Right lung (tissue), 5 donors: ENCODE results near the gene RXFP3. TPM values are rescaled to one million over a fixed set of nuclear protein-coding genes. Genes with fewer than 3 reads are reported as not detected.
"Not testable (repeated sequence)": the region's sequence is repeated elsewhere in the genome, so short reads cannot be mapped to it uniquely, and the experiment has no call there.

Experiments used
- DNase-seq, 2 donors: peaks; one replicate each; pipeline ENCODE4 v3.0.0-alpha.2; 2013
- polyA plus RNA-seq, 5 donors: library from polyadenylated mRNA; unstranded; fragments of 120-200 nt; gene quantifications; one replicate each; pipeline versions ENCODE4 v1.2.1 to v1.2.3, GENCODE V29; 2013; ENCODE audit warnings: inconsistent platforms in 1 of 5, low replicate concordance in 1 of 5; ENCODE audit not compliant: insufficient read length in 5 of 5, insufficient read depth in 1 of 5

Gene RXFP3
- polyA plus RNA-seq, 5 donors, result 0.09 TPM; not detected in 3

GRCh38 chr5:33934176-33934575 lies 2.0 kb upstream of the RXFP3 start:
- DNase-seq, result no peak

DNA sequence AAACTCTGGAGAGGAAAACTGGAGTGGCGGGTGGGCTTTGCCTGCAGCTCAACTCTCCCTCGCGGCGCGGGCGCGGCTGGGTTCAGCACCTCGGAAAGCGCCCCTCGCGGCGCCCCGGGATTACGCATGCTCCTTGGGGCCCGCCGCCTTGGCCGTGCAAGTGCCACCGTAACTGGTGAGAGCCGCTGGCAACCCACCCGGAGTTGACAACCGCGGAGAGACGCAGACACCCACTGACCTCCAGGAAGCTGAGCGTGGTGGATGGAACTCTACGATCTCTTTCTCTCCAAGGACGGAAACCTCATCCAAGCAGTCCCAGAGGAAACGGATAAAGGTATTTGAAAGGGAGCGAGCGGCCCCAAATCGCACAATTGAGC lies 194 bp upstream of the RXFP3 start:
- DNase-seq, result peak; percentile 69

GRCh38 chr5:33937017-33937706 lies 976 bp downstream of the RXFP3 start:
- no peak for DNase-seq

DNA sequence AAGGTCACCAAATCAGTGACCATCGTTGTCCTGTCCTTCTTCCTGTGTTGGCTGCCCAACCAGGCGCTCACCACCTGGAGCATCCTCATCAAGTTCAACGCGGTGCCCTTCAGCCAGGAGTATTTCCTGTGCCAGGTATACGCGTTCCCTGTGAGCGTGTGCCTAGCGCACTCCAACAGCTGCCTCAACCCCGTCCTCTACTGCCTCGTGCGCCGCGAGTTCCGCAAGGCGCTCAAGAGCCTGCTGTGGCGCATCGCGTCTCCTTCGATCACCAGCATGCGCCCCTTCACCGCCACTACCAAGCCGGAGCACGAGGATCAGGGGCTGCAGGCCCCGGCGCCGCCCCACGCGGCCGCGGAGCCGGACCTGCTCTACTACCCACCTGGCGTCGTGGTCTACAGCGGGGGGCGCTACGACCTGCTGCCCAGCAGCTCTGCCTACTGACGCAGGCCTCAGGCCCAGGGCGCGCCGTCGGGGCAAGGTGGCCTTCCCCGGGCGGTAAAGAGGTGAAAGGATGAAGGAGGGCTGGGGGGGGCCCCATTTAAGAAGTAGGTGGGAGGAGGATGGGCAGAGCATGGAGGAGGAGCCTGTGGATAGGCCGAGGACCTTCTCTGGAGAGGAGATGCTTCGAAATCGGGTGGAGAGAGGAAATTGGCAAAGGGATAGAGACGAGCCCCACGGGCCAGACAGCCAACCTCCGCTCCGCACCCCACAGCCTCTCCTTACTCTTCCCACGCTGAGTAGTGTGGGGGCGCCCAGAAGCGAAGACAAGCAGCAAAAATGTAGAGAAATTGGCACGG lies 1.7 kb downstream of the RXFP3 start:
- no peak for DNase-seq

DNA sequence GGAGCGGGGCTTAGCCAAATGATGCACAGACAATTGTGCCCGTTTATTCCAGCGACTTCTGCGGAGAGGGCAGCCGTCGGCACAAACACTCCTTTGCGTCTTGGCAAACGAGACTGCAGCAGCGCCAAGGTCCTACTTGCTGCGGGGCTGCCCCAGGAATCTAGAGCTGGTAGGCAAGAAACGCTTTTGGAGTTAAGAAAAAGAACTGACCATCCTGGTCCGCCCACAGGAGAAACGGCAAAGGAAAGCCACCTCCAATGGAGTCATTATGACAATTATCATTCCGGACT lies 2.3 kb downstream of the RXFP3 start:
- DNase-seq, result no peak

DNA sequence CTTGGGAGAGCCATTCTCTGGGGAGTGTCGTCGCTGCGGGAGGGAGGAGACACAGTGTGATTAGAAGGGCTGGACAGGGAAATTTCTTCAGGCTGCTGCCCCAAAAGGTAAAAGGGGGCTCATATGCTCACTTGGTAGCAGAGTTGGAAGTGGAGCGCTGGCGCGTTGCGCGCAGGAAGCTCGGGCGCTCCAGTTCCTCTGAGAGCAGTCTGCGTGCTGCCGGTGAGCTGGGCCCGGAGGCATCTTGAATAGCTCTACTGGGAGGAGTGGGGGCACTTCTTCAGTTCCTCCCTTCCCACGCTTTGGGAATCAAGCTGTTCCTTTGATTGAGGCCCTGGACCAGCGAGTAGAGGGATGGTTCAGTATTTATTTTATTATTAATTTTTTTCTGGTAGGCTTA lies 2.7 kb downstream of the RXFP3 start:
- no peak for DNase-seq

GRCh38 chr5:33939556-33940262 lies 3.5 kb downstream of the RXFP3 start:
- no peak for DNase-seq

DNA sequence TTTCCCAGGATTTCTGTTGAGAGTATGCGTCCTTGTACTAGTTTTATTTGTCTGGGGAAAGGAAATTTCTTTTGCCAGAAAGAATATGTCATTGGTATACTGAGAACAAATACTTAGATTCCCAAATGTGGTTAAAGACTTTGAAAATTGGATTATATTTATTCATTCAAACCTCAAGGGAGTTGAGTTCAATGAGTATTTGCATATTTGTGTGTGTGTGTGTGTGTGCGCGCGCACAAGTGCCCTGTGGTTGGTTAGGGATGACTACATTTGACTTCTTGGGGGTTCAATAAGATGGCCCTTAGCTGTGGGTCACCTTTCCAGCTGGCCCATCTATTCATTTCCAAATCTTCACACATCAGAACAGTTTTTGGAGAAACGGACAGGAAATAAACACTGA lies 4.9 kb downstream of the RXFP3 start:
- no peak for DNase-seq

- DNase-seq, result no peak
Measured at GRCh38 chr5:33944543-33945132, 8.5 kb downstream of the RXFP3 start.

GRCh38 chr5:33952175-33952574 lies 16.0 kb downstream of the RXFP3 start:
- DNase-seq, result not testable (repeated sequence)

DNA sequence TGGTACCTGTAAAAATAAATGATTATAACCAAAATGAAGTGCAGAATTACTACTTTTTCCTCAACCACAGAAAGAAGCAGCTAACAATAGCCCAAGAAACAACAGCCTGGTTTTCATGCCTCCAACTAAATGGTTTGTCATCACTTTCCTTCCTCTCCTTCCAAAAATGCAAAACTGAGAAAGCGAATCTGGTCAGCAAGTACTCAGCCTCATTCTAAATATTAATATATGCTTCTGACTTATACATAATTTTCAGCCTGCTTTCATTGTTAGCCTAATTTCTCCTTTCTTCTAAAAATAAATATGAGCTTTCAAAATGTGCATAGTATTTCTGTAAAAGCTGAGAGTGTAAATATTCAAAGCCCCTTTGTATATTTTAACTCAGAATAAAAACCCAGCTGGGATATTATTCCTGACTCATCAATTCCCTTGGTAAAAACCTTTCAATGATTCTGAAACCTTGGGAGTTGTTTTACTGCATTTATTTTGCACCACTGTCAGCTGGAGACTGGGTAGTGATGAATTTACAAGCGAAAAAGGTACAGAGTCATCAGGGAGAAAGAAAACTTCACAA lies 21.5 kb downstream of the RXFP3 start:
- no peak for DNase-seq

GRCh38 chr5:33958176-33958575 lies 22.0 kb downstream of the RXFP3 start:
- DNase-seq, result no peak

DNA sequence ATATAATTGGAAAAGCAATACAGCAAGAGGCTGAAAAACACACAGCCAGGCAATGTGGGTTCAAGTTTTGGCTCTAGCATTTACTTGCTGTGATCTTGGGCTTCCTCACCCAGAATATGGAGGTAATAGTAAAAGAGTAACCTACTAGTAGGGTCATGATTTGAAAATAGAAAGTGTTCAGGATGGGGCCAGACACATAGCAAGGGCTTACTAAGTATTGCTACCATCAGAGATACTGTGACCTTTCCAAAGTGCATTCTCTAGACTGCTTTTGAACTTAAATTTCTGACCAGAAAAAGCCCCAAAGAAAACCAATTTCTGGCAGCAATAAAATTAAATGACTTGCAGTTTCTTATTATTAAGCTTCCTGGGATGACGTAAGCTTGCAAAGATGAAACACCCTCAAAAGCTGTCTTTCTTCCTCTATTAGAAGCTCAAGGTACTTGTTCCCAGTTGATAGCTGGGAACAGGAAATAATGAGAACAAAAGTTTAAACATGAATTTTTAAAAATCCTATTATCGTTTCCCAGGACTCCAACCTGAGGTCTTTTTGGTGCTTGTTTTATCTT lies 28.0 kb downstream of the RXFP3 start:
- DNase-seq, result no peak

- no peak for DNase-seq
Measured at GRCh38 chr5:33966805-33967204, 30.6 kb downstream of the RXFP3 start.

- DNase-seq, result peak; percentile 47 to 55
Measured at GRCh38 chr5:33968211-33969005, 32.2 kb downstream of the RXFP3 start.

- peak; percentile 31 to 45 for DNase-seq
Measured at GRCh38 chr5:33969572-33970452, 33.6 kb downstream of the RXFP3 start.

DNA sequence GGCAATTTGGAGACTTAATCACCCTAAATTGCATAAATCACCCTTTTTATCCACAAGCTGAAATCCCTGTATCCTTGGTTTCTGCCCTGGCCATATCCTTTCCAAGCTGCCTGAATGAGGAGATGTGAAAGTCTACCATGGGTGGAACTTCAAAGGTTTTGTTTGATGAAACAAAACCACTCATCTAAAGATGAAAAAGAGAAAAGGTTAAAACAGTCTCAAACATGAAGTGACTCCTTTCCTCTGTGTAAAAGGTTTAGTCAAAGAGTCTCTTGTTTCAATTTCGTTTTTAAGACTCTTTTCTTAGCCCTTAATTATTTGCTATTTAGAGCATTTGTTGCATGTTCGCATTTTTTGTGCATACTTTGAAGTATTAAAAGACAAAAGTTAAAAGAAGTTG lies 37.1 kb downstream of the RXFP3 start:
- DNase-seq, result no peak

DNA sequence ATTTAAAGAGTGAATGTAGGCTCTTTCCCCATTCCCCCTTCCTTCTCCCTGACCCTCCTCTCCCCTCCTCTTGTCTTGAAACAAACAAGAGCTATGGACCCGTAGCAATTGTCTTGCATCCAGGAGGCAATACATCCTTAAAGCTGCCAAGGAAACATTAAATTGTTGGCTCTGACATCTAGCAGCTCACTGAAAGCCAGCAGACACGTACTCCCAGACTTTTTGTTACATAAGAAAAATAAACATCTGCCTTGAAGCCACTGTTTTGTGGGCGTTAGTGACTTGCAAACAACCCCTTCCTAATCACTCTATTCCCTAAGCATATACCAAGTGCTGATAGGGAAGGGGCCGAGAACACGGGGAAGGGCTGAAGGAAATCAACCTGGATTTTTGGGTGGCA lies 39.7 kb downstream of the RXFP3 start:
- DNase-seq, result peak; percentile 61 to 66

DNA sequence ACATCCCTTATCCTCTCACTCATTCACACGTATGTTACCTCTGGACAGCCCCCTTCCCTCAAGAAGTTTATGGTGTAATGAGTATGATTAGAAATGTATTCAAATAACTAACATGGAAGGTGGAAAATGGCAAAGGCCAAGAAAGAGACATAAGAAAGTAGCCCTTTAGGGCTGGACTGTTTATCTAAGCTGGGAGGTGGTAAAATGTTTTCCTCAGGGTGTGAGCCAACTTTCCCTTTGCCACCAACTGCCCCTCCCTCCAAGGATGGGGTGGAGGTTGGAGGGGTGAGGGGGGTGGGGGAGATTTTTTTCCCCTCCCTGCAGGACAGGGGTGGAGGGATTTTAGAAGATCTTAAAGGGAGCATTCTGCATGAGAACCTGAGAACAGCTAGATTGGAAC lies 40.1 kb downstream of the RXFP3 start:
- DNase-seq, result no peak

- DNase-seq, result no peak
Measured at GRCh38 chr5:33978306-33978705, 42.1 kb downstream of the RXFP3 start.
